Kidney epithelial cell (primary cell): ENCODE data around the gene KRTAP1-5. TPM values are rescaled to one million over a fixed set of nuclear protein-coding genes. Genes with fewer than 3 reads are reported as not detected.

Experiments used
- DNase-seq: peaks from one replicate; pipeline ENCODE4 v3.0.0-alpha.2; 2010; ENCODE audit warnings: low read depth
- H3K27me3 ChIP-seq: 2 replicates; pipeline ENCODE4 v1.6.0; 2011; ENCODE audit warnings: low read length; ENCODE audit not compliant: control insufficient read depth, insufficient read depth
- H3K36me3 ChIP-seq: 2 replicates; pipeline ENCODE4 v1.5.1; 2011; ENCODE audit warnings: low read length; ENCODE audit not compliant: control insufficient read depth, insufficient read depth
- H3K4me3 ChIP-seq: 2 replicates; pipeline ENCODE4 v1.5.1; 2011; ENCODE audit warnings: low read depth, mild to moderate bottlenecking, control low read depth, low read length
- total RNA-seq: library from RNA; depleted of rRNA; stranded (reverse); fragments of >200 nt; gene quantifications from 2 replicates; pipeline ENCODE4 v1.2.3, GENCODE V29; 2015
- TF ChIP-seq, protein P1 (sequence below): IDR thresholded peaks from 2 replicates; pipeline ENCODE4 v1.5.1; 2011; ENCODE audit warnings: mild to moderate bottlenecking, moderate library complexity, low read length, control low read depth, inconsistent platforms; ENCODE audit not compliant: insufficient read depth, poor library complexity, severe bottlenecking

The KRTAP1-5 gene
- total RNA-seq, 1 donor from 2014 or later, result not detected

DNA sequence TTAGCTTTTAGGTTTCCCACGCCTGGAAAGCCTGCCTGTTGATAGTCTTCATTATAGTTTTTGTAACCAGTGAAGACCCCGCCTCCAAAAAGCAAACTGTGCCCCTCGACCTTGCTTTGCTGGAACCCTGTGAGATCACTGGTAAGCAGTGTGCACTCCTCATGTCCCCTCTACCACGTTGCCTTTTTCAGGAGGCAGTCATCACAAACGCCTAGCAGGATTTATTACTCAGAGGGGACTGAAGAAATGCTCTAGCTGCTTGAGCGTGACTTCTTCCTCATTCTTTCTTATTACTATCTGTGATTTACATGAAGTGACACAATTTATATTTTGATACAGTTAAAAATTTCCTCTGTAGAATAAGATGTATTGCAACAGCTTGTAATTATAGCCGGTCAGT lies 11.6 kb downstream of the KRTAP1-5 start:
- Histone ChIP-seq H3K36me3 (no peaks in the 10 kb centered on the region), H3K27me3 (no peaks in the 10 kb centered on the region), H3K4me3 (no peak overlapping the region)
- TF ChIP-seq, protein P1, sequence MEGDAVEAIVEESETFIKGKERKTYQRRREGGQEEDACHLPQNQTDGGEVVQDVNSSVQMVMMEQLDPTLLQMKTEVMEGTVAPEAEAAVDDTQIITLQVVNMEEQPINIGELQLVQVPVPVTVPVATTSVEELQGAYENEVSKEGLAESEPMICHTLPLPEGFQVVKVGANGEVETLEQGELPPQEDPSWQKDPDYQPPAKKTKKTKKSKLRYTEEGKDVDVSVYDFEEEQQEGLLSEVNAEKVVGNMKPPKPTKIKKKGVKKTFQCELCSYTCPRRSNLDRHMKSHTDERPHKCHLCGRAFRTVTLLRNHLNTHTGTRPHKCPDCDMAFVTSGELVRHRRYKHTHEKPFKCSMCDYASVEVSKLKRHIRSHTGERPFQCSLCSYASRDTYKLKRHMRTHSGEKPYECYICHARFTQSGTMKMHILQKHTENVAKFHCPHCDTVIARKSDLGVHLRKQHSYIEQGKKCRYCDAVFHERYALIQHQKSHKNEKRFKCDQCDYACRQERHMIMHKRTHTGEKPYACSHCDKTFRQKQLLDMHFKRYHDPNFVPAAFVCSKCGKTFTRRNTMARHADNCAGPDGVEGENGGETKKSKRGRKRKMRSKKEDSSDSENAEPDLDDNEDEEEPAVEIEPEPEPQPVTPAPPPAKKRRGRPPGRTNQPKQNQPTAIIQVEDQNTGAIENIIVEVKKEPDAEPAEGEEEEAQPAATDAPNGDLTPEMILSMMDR, result no peak
- no peak for DNase-seq

DNA sequence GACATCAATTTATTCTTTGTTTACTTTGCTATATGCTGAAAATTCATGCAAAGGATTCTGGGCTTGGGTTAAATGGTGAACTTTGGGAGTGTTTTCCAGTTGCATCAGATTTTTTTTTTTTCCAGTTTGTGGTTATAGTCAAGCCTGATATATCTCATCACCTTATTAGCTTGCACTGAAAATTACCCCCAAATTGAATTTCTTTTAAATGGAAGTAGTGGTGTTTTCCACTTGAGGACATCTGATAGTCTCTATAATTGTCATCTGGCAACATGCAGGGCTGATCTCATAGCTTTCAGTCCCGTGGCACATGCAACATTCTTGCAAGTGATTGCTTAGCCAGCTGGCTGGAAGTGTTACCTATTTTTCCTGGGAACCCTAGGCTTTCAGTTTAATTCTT lies 13.4 kb downstream of the KRTAP1-5 start:
- no peak overlapping the region for H3K4me3 ChIP-seq
- DNase-seq, result no peak
- H3K27me3 ChIP-seq, result no peaks in the 10 kb centered on the region
- no peaks in the 10 kb centered on the region for H3K36me3 ChIP-seq
- TF ChIP-seq, protein P1, result no peak

DNA sequence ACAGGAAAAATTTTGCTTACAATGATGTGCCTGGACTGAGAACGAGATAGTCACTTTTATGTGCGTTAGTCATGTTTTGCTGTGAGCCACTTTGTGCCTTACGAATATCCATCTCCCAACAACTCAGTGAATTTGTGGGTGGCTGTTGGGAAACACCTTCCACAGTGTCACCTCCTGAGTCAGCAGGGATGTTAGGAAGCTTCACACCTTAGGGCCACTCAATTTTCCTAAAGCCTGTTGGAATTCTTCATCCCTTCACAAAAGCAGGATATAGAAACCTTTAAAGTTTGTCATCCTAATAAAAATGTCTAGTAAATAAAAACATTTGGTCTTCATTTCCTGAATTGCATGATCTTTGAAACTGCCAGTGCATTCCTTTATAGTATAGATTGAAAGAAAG lies 13.8 kb downstream of the KRTAP1-5 start:
- no peaks in the 10 kb centered on the region for H3K36me3 ChIP-seq
- DNase-seq, result no peak
- no peaks in the 10 kb centered on the region for H3K27me3 ChIP-seq
- TF ChIP-seq, protein P1, result no peak
- no peak overlapping the region for H3K4me3 ChIP-seq

DNA sequence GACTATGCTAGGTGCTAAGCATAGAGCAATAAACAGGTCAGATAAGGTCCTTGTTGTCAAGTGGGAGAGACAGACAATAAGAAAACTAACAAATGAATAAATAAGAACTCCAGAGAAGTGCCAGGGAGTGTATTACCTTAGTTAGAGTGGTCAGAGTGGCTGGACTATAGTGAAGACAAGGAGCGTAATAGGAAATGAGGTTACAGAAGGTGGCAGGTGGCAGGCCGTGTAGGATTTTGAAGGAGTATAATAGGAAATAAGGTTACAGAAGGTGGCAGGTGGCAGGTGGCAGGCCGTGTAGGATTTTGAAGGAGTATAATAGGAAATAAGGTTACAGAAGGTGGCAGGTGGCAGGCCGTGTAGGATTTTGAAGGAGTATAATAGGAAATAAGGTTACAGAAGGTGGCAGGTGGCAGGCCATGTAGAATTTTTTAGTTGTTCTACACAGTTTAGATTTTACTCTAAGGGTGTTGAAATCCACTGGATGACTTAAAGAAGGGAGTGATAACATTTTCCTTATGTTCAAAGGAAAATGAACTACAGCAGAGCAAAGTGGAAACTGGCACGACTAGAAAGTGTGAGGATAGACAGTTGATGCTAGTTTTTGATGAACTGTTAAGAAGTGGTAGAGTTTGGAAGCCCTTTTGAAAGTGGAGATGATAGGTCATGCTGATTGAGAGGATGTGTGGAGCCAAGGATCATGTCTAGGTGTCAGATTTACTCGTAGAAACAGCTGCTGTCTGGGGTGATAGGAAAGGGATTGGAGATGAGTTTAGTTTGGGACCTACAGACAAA lies 14.5 kb downstream of the KRTAP1-5 start:
- H3K36me3 ChIP-seq, result no peaks in the 10 kb centered on the region
- TF ChIP-seq, protein P1, result no peak
- DNase-seq, result no peak
- no peaks in the 10 kb centered on the region for H3K27me3 ChIP-seq
- H3K4me3 ChIP-seq, result no peak overlapping the region

DNA sequence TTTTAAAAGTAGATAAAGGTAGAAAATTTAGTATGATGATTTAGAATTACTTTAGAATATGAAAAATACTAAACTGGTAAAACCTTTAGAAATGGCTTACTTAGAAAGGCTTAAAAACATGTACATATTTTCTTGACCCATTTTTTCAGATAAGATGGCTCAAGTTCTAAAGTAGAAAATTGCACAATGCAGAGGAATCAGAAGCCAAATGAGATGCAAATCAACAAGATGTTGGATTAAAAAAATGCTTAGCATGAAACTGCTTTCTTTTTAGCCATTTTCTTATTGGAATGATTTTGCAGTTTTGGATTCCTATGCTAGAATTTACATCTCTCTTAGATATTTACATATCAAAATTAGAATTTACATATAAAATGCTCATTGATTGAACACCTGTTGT lies 16.6 kb downstream of the KRTAP1-5 start:
- Histone ChIP-seq H3K27me3 (no peaks in the 10 kb centered on the region), H3K36me3 (no peaks in the 10 kb centered on the region), H3K4me3 (no peak overlapping the region)
- no peak for DNase-seq
- TF ChIP-seq, protein P1, result no peak

DNA sequence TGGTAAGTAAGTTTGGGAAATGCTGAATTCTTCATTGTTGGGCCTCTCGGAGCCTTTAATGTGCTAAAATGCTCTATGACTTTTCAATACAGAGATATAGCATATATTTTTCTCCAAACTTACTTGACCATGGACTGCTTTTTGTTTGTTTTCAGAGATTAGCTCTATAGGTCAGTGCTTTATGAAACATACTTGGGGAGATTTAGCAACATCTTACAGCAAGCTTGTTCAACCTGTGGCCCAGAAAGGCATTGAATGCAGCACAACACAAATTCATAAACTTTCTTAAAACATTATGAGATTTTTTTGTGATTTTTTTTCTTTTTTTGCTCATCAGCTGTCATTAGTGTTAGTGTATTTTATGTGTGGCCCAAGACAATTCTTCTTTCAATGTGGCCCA lies 17.1 kb downstream of the KRTAP1-5 start:
- DNase-seq, result no peak
- H3K36me3 ChIP-seq, result no peaks in the 10 kb centered on the region
- no peaks in the 10 kb centered on the region for H3K27me3 ChIP-seq
- no peak overlapping the region for H3K4me3 ChIP-seq
- TF ChIP-seq, protein P1, result no peak
